Measurements from ENCODE around the gene SSR2.

SSR2 gene

DNA sequence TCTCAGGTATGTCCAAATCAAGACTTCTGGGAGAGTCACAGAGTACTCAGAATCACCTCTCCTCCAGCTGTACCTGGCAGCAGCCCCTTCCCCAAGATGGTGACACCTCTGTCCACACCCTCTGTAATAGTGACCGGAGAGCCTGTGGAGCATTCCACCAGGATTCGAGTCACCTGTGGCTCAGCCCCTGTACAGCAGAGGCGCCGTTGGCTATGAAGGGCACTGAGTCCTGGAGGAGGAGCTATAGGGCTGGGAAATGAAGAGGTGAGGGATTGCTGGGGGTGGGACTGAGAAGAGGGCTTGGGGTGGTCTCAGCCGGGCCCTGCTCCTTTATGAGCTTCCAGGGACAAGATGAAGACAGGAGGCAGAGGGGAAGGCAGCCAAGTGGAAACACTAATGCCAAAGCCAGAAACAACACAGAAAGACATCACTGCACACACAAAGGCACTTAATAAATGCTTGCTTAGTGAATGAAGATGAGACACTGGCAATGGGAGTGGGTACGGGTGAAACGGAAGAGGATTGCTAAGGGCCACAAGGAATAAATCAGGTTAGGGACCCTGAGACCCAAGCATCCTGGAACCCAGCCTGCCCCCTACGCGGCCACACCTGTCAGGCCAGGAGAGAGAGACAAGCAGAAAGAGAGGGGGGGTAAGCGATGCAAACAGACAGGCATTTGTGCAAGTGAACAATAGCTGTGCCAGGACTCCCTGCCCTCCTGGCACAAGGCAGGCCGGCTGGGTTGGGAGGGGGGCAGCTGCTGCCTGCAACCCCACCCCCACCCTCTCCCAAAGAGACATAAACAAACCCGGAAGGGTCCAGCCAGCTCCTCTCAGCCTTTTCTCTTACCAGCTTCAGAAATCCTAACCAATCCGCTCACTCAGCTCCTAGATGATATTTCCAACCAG is 46.3 kb downstream of the SSR2 start:
- H3K27ac ChIP-seq, result peak overlapping the region; percentile 98 to 99
- peaks cover 5 to 80% (median 69%) of the 10 kb centered on the region in 4 donors for H3K4me1 ChIP-seq
- H3K9me3 ChIP-seq, result no peaks in the 10 kb centered on the region
- no peak for DNase-seq
- H3K4me3 ChIP-seq, result peak overlapping the region; percentile 89 to 98
- no peak for TF ChIP-seq CTCF (IDR thresholded peaks at IDR 0.05)
- H3K27me3 ChIP-seq, result no peaks in the 10 kb centered on the region
- intact Hi-C loops (cut with DNase I; ENCODE audit: low total_unique reads), result no loop called here
- peaks cover 0 to 6% (median 2%) of the 10 kb centered on the region in 3 donors for H3K36me3 ChIP-seq

DNA sequence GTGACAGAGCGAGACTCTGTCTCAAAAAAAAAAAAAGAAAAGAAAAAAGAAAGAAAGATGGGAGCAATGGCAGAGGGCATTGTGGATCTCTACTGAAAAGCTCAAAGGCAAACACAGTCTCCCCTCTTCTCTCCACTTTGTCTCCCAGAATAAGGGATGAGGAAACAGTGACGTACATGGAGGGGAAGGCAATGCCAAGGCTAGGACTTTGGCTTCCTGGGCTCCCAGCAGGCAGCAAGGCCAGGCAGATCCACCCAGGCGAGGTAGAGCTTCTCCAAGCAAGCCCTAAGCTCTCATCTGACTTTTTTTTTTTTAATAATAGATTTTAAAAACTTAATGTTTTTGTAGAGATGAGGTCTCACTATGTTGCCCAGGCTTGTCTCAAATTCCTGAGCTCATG is 47.0 kb downstream of the SSR2 start:
- Histone ChIP-seq H3K4me1 (peaks cover 5 to 80% (median 70%) of the 10 kb centered on the region in 4 donors), H3K9me3 (no peaks in the 10 kb centered on the region), H3K27me3 (no peaks in the 10 kb centered on the region), H3K36me3 (peaks cover 7 to 13% (median 9%) of the 10 kb centered on the region in 3 donors), H3K27ac (peak overlapping the region; percentile 98 to 99), H3K4me3 (peak overlapping the region; percentile 89 to 98)
- TF ChIP-seq CTCF (IDR thresholded peaks at IDR 0.05), result no peak
- DNase-seq, result no peak
- intact Hi-C loops (cut with DNase I; ENCODE audit: low total_unique reads), result no loop called here

DNA sequence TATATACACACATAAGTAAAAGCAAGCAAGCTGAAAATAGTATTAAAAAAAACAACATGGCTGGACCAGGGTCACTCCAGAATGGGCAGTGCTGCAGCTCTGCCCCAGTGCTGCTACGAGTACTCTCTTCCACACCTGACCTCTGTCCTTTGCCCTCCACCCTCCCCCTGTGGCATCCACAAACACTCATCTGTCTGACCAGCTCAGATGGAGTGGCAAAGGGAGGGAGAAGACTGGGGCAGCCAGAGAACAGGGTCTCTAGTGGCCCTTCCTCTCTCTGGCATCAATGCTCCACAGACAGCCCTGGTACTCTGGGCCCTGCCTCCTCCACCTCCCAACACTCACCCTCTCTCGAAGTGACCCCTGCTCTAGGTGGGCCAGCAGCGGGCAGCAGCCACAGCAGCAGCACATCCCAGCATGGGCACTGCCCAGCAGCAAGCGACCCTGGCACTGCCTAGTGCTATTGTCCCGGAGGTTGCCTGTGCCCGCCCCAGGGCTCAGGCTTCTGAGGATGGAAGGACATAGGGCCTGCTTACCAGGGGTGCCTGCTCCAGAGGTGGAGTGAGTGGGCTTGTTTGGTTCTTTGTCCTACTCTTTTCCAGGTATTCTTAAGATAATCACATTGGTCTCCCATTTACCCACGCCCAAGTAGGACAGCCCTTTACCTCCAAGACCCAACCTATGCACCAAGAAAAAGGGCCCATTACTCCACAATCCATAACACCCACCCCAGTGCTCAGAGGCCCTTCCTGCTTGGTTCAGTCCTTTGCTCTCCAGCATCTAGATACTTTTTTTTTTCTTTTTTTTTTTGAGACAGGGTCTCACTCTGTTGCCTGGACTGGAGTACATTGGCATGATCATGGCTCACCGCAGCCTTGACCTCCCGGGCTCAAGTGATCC is 48.6 kb downstream of the SSR2 start:
- peak overlapping the region; percentile 98 to 99 for H3K27ac ChIP-seq
- no peaks in the 10 kb centered on the region for H3K9me3 ChIP-seq
- H3K27me3 ChIP-seq, result no peaks in the 10 kb centered on the region
- H3K4me3 ChIP-seq, result no peak overlapping the region
- no peak for TF ChIP-seq CTCF (IDR thresholded peaks at IDR 0.05)
- no peak for DNase-seq
- H3K36me3 ChIP-seq, result peaks cover 12 to 27% (median 20%) of the 10 kb centered on the region in 3 donors
- intact Hi-C loops (cut with DNase I; ENCODE audit: low total_unique reads), result no loop called here
- H3K4me1 ChIP-seq, result peaks cover 5 to 94% (median 86%) of the 10 kb centered on the region in 4 donors

- H3K36me3 ChIP-seq, result peaks cover 27 to 42% (median 35%) of the 10 kb centered on the region in 3 donors
- peak; percentile 89 to 91 for DNase-seq
- no peak for TF ChIP-seq CTCF (IDR thresholded peaks at IDR 0.05)
- H3K4me3 ChIP-seq, result peak overlapping the region in 1 of 2 donors; percentile 17
- no peaks in the 10 kb centered on the region for H3K9me3 ChIP-seq
- peak overlapping the region; percentile 76 to 99 for H3K27ac ChIP-seq
- intact Hi-C loops (cut with DNase I; ENCODE audit: low total_unique reads), result no loop called here
- peaks cover 5 to 95% (median 86%) of the 10 kb centered on the region in 4 donors for H3K4me1 ChIP-seq
- H3K27me3 ChIP-seq, result no peaks in the 10 kb centered on the region
These were observed 50.1 kb downstream of the SSR2 start for GRCh38 chr1:155970531-155971167.

- peak overlapping the region; percentile 76 to 99 for H3K27ac ChIP-seq
- no peak for DNase-seq
- no peaks in the 10 kb centered on the region for H3K9me3 ChIP-seq
- H3K36me3 ChIP-seq, result peaks cover 40 to 55% (median 47%) of the 10 kb centered on the region in 3 donors
- no peaks in the 10 kb centered on the region for H3K27me3 ChIP-seq
- H3K4me1 ChIP-seq, result peaks cover 5 to 82% (median 74%) of the 10 kb centered on the region in 4 donors
- no peak for TF ChIP-seq CTCF (IDR thresholded peaks at IDR 0.05)
- intact Hi-C loops (cut with DNase I; ENCODE audit: low total_unique reads), result no loop called here
- H3K4me3 ChIP-seq, result peak overlapping the region in 1 of 2 donors; percentile 17
These were observed 51.4 kb downstream of the SSR2 start for GRCh38 chr1:155969377-155969791.

All from tibial artery (tissue), 4 donors.